ENCODE measurements around the gene GCAT. TPM values are rescaled to one million over a fixed set of nuclear protein-coding genes. Genes with fewer than 3 reads are reported as not detected.
A peak's percentile ranks its signal among the peaks of the same experiment; 100 is the strongest.

The GCAT gene
- total RNA-seq, 4 donors from 2014 or later = 11.3 to 34.5 (median 20.1) TPM

DNA sequence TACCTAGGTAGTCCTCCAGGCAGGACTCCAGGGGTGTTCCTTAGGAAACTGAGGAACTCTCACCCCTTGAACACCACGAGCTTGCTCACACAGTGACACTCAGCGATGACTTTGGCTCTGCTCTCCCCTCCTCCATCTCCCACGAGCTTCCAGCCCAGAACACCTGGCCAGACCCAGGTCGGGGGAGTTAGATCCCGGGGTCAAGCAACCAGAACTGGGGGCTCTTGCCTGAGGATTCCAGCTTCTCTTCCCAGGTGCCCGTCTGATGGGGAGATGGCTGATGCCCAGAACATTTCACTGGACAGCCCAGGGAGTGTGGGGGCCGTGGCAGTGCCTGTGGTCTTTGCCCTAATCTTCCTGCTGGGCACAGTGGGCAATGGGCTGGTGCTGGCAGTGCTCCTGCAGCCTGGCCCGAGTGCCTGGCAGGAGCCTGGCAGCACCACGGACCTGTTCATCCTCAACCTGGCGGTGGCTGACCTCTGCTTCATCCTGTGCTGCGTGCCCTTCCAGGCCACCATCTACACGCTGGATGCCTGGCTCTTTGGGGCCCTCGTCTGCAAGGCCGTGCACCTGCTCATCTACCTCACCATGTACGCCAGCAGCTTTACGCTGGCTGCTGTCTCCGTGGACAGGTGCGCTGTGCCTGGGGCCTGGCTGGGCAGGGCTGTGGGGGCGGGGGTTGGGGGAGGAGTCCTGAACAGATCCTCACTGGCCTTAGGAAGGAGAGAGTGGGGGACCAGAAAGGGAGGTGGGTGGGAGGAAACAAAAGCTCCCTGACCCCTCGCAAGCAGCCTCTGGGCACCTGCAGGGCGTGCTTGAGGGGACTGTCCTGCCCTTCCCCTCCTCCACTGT is 15.6 kb downstream of the GCAT start, which contains the start of gene GALR3:
TSS of gene GALR3 (plus strand) at position 249 of the 852 bp plus-strand sequence. CDS start at position 274, 25 bp downstream.
- DNase-seq (ENCODE audit: low spot score in 2 of 2) = no peak
- H3K36me3 ChIP-seq = no peaks in the 10 kb centered on the region
- H3K9me3 ChIP-seq = no peaks in the 10 kb centered on the region
- H3K4me3 ChIP-seq = no peak within 1 kb of the TSS
- TF ChIP-seq POLR2AphosphoS5 (IDR thresholded peaks at IDR 0.05) = no peak
- TF ChIP-seq, protein P1, sequence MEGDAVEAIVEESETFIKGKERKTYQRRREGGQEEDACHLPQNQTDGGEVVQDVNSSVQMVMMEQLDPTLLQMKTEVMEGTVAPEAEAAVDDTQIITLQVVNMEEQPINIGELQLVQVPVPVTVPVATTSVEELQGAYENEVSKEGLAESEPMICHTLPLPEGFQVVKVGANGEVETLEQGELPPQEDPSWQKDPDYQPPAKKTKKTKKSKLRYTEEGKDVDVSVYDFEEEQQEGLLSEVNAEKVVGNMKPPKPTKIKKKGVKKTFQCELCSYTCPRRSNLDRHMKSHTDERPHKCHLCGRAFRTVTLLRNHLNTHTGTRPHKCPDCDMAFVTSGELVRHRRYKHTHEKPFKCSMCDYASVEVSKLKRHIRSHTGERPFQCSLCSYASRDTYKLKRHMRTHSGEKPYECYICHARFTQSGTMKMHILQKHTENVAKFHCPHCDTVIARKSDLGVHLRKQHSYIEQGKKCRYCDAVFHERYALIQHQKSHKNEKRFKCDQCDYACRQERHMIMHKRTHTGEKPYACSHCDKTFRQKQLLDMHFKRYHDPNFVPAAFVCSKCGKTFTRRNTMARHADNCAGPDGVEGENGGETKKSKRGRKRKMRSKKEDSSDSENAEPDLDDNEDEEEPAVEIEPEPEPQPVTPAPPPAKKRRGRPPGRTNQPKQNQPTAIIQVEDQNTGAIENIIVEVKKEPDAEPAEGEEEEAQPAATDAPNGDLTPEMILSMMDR (IDR thresholded peaks at IDR 0.05) = no peak
- no peak for TF ChIP-seq POLR2A (IDR thresholded peaks at IDR 0.05)
- no peak for TF ChIP-seq EP300 (IDR thresholded peaks at IDR 0.05)
- WGBS = 79% methylated on average over 13 of the region's 21 CpGs
- no peak within 1 kb of the TSS for H3K27ac ChIP-seq
- peaks cover 41% of the 10 kb centered on the region for H3K27me3 ChIP-seq
- peaks cover 27% of the 10 kb centered on the region for H3K4me1 ChIP-seq

GRCh38 chr22:37824674-37825641 is 17.2 kb downstream of the GCAT start:
- WGBS = 57% methylated on average over 6 of the region's 135 CpGs
- H3K27ac ChIP-seq = no peak overlapping the region
- TF ChIP-seq, protein P1 (IDR thresholded peaks at IDR 0.05) = no peak
- DNase-seq (ENCODE audit: low spot score in 2 of 2) = no peak
- H3K9me3 ChIP-seq = no peaks in the 10 kb centered on the region
- H3K27me3 ChIP-seq = peaks cover 39% of the 10 kb centered on the region
- H3K36me3 ChIP-seq = peaks cover 10% of the 10 kb centered on the region
- peak overlapping the region; percentile 44 for H3K4me3 ChIP-seq
- H3K4me1 ChIP-seq = peaks cover 18% of the 10 kb centered on the region

DNA sequence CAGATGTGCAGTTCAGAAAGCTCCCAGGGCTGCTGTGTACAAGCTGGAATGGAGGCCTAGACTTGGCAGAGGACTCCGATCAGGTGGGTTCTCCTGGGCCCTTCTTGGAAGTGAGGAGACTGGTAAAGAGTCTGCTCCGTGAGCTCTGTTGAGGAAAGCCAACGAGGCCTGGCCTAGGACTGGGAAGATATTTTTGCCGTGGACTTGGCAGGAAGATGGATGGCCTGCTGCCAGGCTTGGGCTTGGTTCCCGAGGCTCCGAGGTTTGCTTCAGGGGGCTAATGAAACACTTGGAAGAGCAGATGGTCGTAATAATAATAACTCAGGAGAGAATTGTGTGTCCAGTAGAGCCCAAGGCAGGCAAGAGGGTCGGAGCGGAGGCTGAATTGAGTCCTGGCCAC is 19.3 kb downstream of the GCAT start:
- WGBS = 39% methylated on average over 9 of the region's 9 CpGs

GRCh38 chr22:37830093-37830842 is 22.5 kb downstream of the GCAT start:
- H3K4me1 ChIP-seq = peaks cover 8% of the 10 kb centered on the region
- no peak overlapping the region for H3K27ac ChIP-seq
- no peaks in the 10 kb centered on the region for H3K27me3 ChIP-seq
- H3K36me3 ChIP-seq = peaks cover 54% of the 10 kb centered on the region
- 73% methylated on average over 12 of the region's 14 CpGs for WGBS
- no peak for DNase-seq (ENCODE audit: low spot score in 2 of 2)
- no peak overlapping the region for H3K4me3 ChIP-seq
- TF ChIP-seq POLR2AphosphoS5 (IDR thresholded peaks at IDR 0.05) (no peak), EP300 (IDR thresholded peaks at IDR 0.05) (no peak), POLR2A (IDR thresholded peaks at IDR 0.05) (no peak)
- TF ChIP-seq, protein P1 (IDR thresholded peaks at IDR 0.05) = no peak
- no peaks in the 10 kb centered on the region for H3K9me3 ChIP-seq

More for the DNA sequence above, 19.3 kb downstream of the GCAT start:
- Histone ChIP-seq H3K36me3 (peaks cover 31% of the 10 kb centered on the region), H3K4me1 (peaks cover 18% of the 10 kb centered on the region), H3K27ac (no peak overlapping the region), H3K9me3 (no peaks in the 10 kb centered on the region), H3K4me3 (no peak overlapping the region), H3K27me3 (peaks cover 25% of the 10 kb centered on the region)
- no peak for DNase-seq (ENCODE audit: low spot score in 2 of 2)
- no peak for TF ChIP-seq POLR2AphosphoS5 (IDR thresholded peaks at IDR 0.05)
- TF ChIP-seq, protein P1 (IDR thresholded peaks at IDR 0.05) = no peak
- no peak for TF ChIP-seq EP300 (IDR thresholded peaks at IDR 0.05)
- TF ChIP-seq POLR2A (IDR thresholded peaks at IDR 0.05) = no peak
